HG02852 (cell line): Measurements from ENCODE around the gene ADAMTSL1.

Experiments used
- ATAC-seq: cut with Tn5 transposase; IDR thresholded peaks from one replicate; pipeline ENCODE4 v1.9.1; 2021; ENCODE audit warnings: mild to moderate bottlenecking, moderate library complexity; ENCODE audit not compliant: unreplicated experiment

The ADAMTSL1 gene

GRCh38 chr9:18499980-18500379, 26.0 kb downstream of the ADAMTSL1 start:
- no peak for ATAC-seq

GRCh38 chr9:18500451-18500850, 26.5 kb downstream of the ADAMTSL1 start:
- ATAC-seq, result no peak

GRCh38 chr9:18501949-18502348, 28.0 kb downstream of the ADAMTSL1 start:
- ATAC-seq, result no peak

DNA sequence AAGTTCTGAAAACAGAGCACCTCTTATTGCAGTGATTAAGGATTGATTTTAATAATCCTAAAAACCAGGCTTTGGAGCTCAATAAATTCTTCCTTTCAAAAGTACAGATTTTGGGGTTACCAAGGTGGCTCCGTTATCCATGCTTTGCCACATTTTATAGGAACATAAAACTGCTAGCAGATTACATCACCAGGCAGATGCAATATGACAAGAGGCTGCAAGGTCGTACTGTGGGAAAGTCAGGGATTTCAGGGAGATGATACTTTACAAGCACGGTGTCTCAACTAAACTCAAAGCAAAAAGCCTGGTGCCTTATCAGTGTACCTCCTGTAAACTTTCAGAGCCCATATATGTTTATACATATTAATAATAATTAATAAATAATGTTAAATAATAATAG, 28.6 kb downstream of the ADAMTSL1 start:
- no peak for ATAC-seq

- no peak for ATAC-seq
Measured at GRCh38 chr9:18504707-18505106, 30.8 kb downstream of the ADAMTSL1 start.

DNA sequence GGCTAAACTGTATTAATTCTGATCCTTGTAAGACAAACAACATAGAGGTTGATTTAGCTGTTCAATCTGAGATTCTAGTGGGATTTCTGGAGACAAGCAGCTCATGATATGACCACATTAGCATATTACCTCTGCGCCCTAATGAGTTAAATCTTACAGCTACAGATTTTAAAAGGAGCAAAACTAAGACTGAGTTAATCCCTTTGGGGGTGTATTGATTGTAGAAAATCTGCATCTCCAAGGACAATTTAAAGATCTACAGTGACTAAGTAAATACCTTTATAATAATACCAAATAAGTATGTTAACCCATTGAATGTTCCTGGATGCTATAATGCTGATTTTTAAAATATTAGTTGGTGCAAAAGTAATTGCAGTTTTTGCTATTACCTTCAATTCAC, 33.2 kb downstream of the ADAMTSL1 start:
- no peak for ATAC-seq

DNA sequence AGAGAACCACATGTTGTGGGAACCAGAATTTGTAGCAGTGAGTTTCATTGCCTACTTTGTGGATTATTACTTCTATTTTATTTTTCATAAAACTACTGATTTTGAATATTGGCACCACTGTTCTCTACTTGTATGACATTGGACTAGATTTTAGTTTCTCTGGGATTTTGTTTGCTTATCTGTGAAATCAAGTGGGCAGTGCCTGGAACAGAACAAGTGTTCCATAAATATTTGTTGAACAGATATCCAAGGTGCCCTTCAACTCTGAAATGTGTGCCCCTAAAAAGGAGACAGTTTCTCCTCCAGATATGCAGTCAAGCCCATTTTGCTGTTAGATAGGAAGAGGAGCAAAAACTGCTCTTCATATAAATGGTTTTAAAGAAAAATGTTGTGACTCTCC, 42.6 kb downstream of the ADAMTSL1 start:
- ATAC-seq, result no peak

- ATAC-seq, result no peak
Measured at GRCh38 chr9:18516965-18517364, 43.0 kb downstream of the ADAMTSL1 start.

GRCh38 chr9:18520416-18521047, 46.6 kb downstream of the ADAMTSL1 start:
- no peak for ATAC-seq

- ATAC-seq, result no peak
Measured at GRCh38 chr9:18526685-18527084, 52.7 kb downstream of the ADAMTSL1 start.

DNA sequence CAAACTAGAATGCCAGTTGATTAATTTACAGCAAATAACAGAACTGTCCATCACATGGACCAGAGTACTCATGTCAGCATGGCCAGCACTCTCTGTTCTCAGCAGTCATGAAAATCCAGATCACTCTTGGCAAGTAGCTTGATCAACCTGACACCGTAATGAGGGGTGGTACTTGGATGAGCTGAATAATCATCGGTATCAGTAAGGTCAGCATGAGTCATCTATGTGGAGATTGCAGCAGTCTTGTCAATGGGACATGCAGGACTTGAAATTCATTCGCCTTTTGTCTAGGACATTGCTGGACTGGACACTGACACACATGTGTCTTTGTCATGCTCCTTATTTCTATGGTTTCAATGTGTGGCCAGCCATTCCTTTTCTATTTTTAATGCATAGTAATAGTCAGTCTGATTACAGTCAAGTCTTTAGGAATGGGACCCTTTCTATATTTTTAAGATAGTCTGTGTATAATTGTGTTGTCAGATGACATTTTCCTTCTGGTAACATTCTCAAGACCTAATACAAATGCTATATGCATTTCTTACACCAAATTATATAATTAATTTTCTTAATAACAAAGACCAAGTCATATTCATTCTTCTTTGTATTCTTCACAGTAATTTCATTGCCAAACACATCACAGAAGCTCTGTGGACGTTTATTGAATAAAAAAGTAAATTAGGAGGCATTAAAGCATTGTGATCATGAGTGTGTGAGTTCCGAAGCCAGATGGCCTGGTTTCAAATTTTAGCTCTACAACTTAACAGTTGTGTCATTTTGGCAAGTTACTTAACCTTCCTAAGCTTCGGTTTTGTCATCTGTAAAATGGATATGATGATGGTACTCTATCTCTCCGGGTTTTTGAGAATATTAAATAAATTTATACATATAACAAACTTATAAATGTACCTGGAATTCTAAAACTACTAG, 57.4 kb downstream of the ADAMTSL1 start:
- no peak for ATAC-seq

DNA sequence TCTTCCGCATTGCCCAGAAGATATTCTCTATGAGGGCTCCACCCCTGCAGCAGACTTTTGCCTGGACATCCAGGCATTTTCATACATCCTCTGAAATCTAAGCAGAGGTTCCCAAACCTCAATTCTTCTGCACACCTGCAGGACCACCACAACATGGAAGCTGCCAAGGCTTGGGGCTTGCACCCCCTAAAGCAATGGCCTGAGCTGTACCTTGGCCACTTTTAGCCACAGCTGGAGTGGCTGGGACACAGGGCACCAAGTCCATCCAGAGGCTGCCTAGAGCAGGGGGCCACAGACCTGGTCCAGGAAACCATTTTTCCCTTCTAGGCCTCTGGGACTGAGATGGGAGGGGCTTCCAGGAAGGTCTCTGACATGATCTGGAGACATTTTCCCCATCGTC, 60.7 kb downstream of the ADAMTSL1 start:
- ATAC-seq, result no peak

DNA sequence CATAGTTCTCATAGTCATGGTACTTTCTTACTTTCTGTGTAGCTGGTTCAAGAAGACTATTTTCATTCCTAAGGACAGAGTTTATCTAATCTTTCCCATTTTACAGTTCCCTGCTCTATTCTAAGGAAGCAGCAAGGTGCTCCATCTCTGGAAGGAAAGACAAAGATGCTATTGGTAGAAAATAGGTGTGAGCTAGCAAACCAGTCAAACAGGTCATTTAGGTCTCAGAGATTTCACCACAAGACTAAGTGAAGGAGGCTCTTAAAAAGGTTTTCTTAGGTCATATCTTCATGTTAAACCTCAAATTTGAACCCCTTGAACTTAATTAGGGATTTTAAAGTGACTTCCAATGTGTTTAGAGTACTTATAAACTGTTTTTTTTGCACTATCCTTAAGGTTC, 62.6 kb downstream of the ADAMTSL1 start:
- ATAC-seq, result no peak

- ATAC-seq, result no peak
Measured at GRCh38 chr9:18539203-18539693, 65.3 kb downstream of the ADAMTSL1 start.

DNA sequence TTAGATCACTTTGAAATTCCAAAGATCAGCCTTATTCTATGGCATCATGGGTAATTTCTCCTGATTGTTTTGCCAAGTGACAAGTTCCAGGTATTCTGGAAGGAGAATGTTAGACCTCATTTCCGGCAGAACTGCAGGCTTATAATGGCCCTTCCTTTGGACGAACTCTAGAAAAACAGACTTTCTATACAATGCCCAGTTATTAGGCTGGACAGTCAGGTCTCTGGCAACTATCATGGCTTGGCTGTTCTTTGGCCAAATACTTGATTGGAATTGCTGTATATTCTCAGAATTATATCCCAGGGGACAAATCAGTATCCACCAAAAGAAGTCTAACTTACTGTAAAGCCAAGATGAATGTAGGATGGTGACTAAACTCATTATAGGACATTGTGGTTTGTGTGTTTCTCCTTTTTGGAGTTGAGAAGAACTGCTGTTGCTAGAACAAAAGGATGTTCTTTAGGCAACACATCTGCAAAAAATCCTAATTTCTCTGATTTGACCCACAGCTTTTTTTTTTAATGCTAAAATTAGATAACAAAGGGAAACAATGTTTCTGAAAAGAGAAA, 69.0 kb downstream of the ADAMTSL1 start:
- ATAC-seq, result no peak

- ATAC-seq, result no peak
Measured at GRCh38 chr9:18543406-18544192, 69.6 kb downstream of the ADAMTSL1 start.

DNA sequence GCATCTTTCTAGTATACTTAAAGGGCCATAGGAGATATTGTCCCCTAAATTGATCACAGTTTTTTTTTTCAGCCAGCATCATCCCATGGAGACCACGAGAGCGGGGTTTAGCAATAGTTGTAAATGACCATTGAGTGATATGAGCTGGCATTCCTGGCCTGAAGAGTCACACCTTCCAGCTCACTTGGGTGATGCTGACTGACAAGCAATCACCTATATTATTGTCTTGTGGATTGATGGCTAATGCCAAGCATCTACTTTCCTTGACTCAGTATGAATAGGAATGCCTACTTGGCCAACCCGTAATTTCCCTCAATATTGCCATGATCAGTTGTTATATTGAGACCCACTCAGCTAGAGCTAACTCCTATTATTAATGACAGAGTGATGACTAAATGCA, 70.5 kb downstream of the ADAMTSL1 start:
- ATAC-seq, result no peak

DNA sequence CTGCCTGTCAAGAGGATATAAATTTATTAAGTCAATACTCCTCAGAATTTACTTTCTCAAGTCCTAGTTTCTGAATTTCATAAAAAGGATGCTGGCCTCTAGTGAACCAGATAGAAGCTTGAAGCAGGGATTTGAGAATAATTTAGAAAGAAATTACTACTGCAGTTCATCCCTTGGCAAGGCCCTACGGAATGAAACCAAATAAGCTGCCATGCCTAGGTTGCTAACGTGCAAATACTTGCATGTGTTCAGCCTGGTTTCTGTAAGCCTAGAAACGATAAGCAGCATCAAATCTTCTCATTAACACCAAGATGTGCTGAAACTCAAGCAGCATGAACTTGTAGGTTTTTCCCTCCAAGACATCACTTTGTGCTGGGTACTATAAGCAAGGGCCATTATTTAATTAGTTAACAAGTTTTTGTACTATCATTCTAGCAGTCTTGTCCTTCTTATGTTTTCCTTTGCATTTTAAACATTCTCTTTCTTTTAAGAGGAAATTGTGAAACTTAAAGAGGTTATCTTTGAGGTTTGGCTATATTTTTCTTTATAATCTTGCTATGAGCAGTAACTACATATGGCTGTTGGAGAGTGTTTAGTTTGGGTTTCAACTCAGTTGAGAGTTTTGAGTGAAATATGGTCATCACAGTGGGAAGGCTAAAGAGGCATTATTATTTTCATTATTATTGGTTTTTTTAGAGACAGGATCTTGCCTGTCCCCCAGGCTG, 71.8 kb downstream of the ADAMTSL1 start:
- ATAC-seq, result no peak

- ATAC-seq, result no peak
Measured at GRCh38 chr9:18548456-18548855, 74.5 kb downstream of the ADAMTSL1 start.

DNA sequence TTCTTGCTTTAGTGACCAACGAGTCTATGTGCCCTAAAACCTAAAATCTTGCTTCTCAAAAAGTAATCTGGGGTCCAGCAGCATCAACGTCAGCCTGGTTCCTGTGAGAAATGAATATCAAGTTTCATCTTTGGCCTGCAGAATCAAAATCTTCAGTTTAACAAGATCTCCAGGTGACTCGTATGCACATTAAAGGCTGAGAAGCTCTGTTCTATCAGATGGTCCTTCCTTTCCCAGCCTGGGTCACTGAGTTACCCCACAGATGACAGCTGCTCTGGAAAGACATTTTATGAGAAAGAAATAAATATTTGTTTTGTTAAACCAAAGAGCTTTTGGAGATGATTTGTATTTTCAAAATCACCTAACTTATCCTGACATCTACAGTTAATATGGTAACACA, 75.8 kb downstream of the ADAMTSL1 start:
- no peak for ATAC-seq
